Chondrocyte (in vitro differentiated cells): ENCODE measurements around the gene SMC3. TPM values are rescaled to one million over a fixed set of nuclear protein-coding genes. Genes with fewer than 3 reads are reported as not detected.

ENCODE experiments used
- DNase-seq: peaks from one replicate; pipeline ENCODE4 v3.0.0; 2021; ENCODE audit warnings: mixed read lengths, low spot score
- H3K27ac Mint-ChIP-seq: one replicate; pipeline ENCODE4 v1.8.0; 2021; ENCODE audit warnings: mild to moderate bottlenecking, moderate library complexity, mixed read lengths; ENCODE audit not compliant: unreplicated experiment
- H3K27me3 Mint-ChIP-seq: 2 replicates; pipeline ENCODE4 v1.8.0; 2021; ENCODE audit warnings: low read depth, mixed read lengths
- H3K36me3 Mint-ChIP-seq: 2 replicates; pipeline ENCODE4 v1.8.0; 2021; ENCODE audit warnings: low read depth, mixed read lengths
- H3K4me1 Mint-ChIP-seq: 2 replicates; pipeline ENCODE4 v1.8.0; 2021; ENCODE audit warnings: low read depth, mild to moderate bottlenecking, mixed read lengths
- H3K4me3 Mint-ChIP-seq: one replicate; pipeline ENCODE4 v1.8.0; 2021; ENCODE audit warnings: mild to moderate bottlenecking, moderate library complexity, mixed read lengths; ENCODE audit not compliant: unreplicated experiment
- H3K9me3 Mint-ChIP-seq: 2 replicates; pipeline ENCODE4 v1.8.0; 2021; ENCODE audit warnings: low read depth, mixed read lengths
- CTCF ChIP-seq: fragments of 200-600 bp; sonication (generic); IDR thresholded peaks from 2 replicates; pipeline ENCODE4 v1.5.0; 2021; ENCODE audit warnings: antibody characterized with exemption, mild to moderate bottlenecking, moderate library complexity
- total RNA-seq: library from RNA; stranded (reverse); gene quantifications from 3 replicates; pipeline ENCODE4 v1.2.1, GENCODE V29; 2021

The SMC3 gene
- total RNA-seq, 1 donor from 2014 or later, result 29.3 TPM

- no peak overlapping the region for H3K27ac Mint-ChIP-seq
- no peak for TF ChIP-seq CTCF
Observed at GRCh38 chr10:110569736-110570135, 2.2 kb downstream of the SMC3 start.

GRCh38 chr10:110571093-110571743 lies 3.7 kb downstream of the SMC3 start:
- Mint-ChIP-seq H3K27ac (no peak overlapping the region), H3K4me3 (no peak overlapping the region), H3K27me3 (no peaks in the 10 kb centered on the region), H3K4me1 (peaks cover 37% of the 10 kb centered on the region), H3K36me3 (peaks cover 2% of the 10 kb centered on the region), H3K9me3 (no peaks in the 10 kb centered on the region)
- no peak for TF ChIP-seq CTCF
- DNase-seq, result no peak

More at GRCh38 chr10:110569736-110570135, 2.2 kb downstream of the SMC3 start:
- DNase-seq, result no peak
- H3K4me1 Mint-ChIP-seq, result peaks cover 36% of the 10 kb centered on the region
- H3K9me3 Mint-ChIP-seq, result no peaks in the 10 kb centered on the region
- H3K27me3 Mint-ChIP-seq, result no peaks in the 10 kb centered on the region
- no peak overlapping the region for H3K4me3 Mint-ChIP-seq
- H3K36me3 Mint-ChIP-seq, result no peaks in the 10 kb centered on the region

GRCh38 chr10:110572862-110573261 lies 5.4 kb downstream of the SMC3 start:
- no peak for DNase-seq
- Mint-ChIP-seq H3K4me1 (peaks cover 34% of the 10 kb centered on the region), H3K9me3 (no peaks in the 10 kb centered on the region), H3K36me3 (peaks cover 2% of the 10 kb centered on the region), H3K4me3 (no peak overlapping the region), H3K27ac (no peak overlapping the region), H3K27me3 (no peaks in the 10 kb centered on the region)
- TF ChIP-seq CTCF, result no peak

GRCh38 chr10:110574420-110574819 lies 6.9 kb downstream of the SMC3 start:
- no peak for DNase-seq
- Mint-ChIP-seq H3K27ac (no peak overlapping the region), H3K4me1 (peaks cover 23% of the 10 kb centered on the region), H3K27me3 (no peaks in the 10 kb centered on the region), H3K4me3 (no peak overlapping the region), H3K36me3 (peaks cover 14% of the 10 kb centered on the region), H3K9me3 (no peaks in the 10 kb centered on the region)
- TF ChIP-seq CTCF, result no peak

GRCh38 chr10:110576220-110576619 lies 8.7 kb downstream of the SMC3 start:
- H3K36me3 Mint-ChIP-seq, result peaks cover 17% of the 10 kb centered on the region
- H3K4me3 Mint-ChIP-seq, result no peak overlapping the region
- no peaks in the 10 kb centered on the region for H3K9me3 Mint-ChIP-seq
- no peak for DNase-seq
- no peaks in the 10 kb centered on the region for H3K27me3 Mint-ChIP-seq
- no peak overlapping the region for H3K27ac Mint-ChIP-seq
- peaks cover 14% of the 10 kb centered on the region for H3K4me1 Mint-ChIP-seq
- TF ChIP-seq CTCF, result no peak
